ENCODE results near the gene SNX33.
A peak's percentile ranks its signal among the peaks of the same experiment; 100 is the strongest.
"Not testable (repeated sequence)": the region's sequence is repeated elsewhere in the genome, so short reads cannot be mapped to it uniquely, and the experiment has no call there.

The SNX33 gene

DNA sequence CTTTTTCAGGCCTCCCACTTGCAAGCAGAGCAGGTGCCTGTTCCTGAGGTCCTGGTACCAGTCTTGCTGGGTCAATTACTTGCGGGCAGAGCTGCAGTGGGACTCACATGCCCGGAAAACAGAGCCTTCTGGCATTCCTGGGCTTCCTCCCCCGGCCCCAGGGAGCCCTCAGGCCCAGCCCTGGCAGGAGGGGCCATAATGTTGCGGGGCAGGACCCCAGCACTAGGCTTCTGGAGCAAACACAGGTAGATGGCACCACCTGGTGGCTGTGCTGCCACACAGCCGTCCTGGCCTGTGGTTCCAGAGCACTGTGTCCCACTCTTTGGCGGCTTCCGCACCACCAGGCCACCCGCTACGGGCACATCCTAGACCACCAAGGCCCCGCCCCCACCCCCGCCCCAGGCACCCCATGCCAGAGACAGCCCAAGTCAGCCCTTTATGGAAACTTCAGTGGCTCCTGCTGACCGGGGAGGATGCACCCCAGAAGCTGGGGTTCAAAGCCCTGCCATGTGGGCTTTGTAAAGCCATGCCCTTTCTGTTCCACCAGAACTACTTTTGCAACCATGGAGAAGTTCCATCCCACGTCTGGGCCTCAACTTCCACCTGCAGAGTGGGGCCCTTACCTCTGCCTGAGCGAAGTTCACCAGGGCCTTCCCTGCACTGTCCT is 36.1 kb downstream of the SNX33 start:
- DNase-seq (ENCODE audit: low read depth), result peak; percentile 51

GRCh38 chr15:75684648-75685047 is 36.9 kb downstream of the SNX33 start:
- no peak for DNase-seq (ENCODE audit: low read depth)

DNA sequence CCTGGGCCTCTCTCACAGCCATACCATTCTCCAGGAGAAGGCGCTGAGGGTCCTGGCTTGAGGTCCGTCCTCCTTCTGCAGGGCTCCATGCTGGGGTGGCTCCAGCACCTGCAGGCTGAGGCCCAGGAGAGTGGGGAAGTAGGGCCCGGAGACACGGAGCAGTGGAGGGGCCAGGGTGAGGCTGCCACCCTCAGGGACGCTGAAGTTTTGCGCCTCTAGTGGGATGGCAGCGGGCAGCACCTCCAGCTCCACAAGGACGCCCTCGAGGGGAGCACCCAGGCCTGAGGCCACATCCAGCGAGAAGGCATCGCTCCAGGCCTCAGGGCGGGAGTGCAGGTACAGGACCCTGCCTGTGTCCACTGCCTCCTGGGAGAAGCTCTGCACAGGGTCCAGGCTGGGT is 37.5 kb downstream of the SNX33 start:
- no peak for DNase-seq (ENCODE audit: low read depth)

DNA sequence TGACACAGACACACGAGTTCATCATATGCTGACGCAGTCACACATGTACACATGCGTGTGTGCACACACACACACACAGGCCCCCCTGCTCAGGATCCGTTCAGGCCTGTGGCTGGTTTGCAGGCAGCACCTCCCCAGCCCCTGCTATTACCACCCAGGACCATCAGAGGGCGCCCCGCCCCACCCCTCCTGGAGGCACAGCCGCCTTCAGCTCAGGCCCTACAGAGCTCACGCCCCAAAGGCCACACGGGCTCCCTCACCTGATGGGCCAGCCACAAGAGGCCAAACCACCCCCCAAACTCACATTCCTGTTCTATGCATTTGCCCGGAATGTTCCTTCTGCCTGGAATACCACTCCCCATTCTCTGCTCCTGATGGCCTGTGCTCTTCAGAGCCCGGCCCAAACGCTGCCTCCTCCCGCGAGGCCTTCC is 38.5 kb downstream of the SNX33 start:
- peak; percentile 58 for DNase-seq (ENCODE audit: low read depth)

GRCh38 chr15:75687486-75688277 is 40.0 kb downstream of the SNX33 start:
- no peak for DNase-seq (ENCODE audit: low read depth)

DNA sequence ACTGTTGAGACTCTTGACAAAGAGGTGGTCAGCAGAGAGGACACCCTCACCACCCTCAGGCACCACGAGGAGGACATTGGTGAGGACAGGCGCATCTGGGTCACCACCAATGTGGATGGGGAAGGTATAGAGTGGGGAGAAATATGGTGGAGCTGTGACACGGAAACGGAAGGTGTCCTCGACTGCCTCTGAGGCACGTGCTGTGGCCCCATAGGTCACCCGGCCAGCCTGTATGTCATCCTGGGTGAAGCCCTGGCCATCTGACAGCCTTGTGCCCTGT is 40.5 kb downstream of the SNX33 start:
- DNase-seq (ENCODE audit: low read depth), result no peak

GRCh38 chr15:75688831-75689230 is 41.1 kb downstream of the SNX33 start:
- DNase-seq (ENCODE audit: low read depth), result no peak

DNA sequence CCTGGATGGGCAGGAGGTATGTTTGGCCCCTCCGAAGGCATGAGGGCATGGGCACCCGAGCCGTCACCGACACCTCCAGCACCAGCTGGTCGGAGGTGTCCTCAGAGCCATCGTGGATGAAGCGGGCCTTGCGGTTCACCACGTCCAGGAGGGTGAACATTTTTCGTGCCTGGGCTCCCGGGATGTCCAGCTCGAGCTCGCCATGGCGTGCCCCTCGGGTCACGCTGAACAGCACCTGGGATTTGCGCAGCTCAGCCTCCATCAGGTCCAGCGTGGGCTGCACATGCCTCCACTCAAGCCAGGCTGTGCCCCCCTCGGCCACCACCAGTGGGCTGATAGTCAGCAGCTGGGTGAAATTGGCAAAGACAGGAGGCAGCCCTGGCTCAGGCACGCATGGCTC is 41.7 kb downstream of the SNX33 start:
- DNase-seq (ENCODE audit: low read depth), result not testable (repeated sequence)

DNA sequence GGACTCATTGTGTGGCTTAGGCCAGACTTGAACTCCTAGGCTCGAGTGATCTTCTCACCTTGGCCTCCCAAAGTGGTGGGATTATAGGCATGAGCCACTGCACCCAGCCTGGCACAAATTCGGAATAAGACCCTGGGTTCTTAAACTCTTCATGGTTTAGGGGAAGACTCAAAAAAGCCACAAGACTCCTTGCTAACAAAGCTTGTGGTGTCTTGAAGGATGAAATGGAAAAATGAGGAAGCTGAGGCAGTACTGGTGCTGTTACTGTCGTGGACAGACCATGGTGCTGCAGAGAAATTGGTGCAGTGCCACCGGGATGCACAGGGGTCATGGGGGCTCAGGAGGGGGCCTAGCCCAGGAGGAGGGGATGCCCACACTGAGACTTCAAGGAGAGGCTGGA is 44.6 kb downstream of the SNX33 start:
- DNase-seq (ENCODE audit: low read depth), result not testable (repeated sequence)

- DNase-seq (ENCODE audit: low read depth), result not testable (repeated sequence)
Observed at GRCh38 chr15:75693028-75693427, 45.3 kb downstream of the SNX33 start.

DNA sequence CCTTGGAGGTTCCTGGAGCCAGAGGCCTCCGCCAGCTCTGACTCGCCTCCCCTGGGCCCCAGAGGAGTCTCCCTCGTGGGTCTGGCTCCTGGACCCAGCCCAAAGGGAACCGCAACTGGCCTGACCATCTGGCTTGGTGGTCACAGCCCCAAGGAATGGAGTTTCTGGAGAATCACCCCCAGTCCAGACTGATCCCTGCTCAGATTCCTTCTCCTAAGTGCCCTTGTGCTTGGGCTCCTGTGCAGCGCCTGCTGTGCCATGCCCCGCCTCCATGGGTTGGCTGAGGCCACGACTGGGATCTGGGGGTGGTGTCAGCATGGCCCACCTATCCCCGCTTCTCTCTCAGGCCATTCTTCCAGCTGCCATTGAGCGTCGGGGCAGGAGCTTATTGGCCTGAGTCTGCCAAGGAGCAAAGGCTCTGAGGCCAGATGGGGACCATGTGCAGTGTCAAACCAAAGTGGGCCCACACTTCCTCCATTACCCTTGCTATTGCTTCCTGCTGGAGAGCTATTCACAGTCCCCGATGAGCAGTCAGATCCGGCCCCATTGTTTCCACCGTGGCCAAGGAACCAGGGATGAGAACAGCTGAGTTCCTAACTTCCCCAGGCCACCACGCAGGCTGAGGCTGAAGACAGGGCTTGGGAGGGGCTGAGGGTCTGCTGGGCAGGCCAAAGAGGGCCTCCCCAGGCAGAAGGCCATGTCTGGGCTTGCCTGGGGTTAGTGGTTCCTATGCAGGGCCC is 46.0 kb downstream of the SNX33 start:
- no peak for DNase-seq (ENCODE audit: low read depth)

- DNase-seq (ENCODE audit: low read depth), result no peak
Observed at GRCh38 chr15:75694241-75695182, 46.8 kb downstream of the SNX33 start.

DNA sequence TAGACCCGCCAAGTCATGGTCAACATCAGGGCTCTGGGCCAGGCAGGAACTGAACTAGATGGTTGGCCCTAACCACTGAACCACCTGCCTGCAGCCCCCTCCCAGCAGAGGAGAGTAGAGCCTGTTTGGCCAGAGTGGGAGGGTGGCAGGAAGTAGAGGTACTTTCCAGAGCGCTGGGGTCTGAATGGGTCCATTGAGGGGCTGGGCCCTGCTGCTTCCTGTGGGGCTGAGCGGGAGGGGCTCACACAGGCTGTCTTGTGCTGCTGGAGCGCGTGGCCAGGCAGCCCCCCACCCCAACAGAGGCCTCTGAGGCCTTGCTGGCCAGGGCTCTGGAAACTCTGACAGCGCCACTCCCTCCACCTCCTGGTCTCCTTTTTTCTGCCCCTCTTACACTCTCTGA is 47.5 kb downstream of the SNX33 start:
- no peak for DNase-seq (ENCODE audit: low read depth)

- DNase-seq (ENCODE audit: low read depth), result no peak
Observed at GRCh38 chr15:75695634-75696310, 48.1 kb downstream of the SNX33 start.

DNA sequence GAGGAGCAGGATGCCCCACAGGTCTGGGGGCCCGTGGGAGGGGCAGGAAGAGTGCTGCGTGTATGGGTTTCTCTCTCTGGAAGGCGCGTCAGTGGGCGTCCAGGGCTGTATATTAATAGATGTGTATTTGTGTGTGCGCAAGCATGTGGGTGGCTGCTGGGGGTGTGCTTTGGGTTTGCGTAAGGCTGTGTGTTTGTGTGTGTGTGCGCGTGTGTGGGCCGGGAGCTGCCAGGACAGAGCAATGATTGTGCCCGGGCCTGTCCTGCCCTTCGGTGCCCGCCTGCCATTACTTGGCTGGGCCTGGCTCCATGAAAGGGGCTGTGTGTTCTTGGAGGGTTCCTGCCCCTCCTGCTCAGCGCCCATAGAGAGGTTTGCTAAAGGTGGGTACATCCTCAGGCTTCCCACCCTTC is 48.6 kb downstream of the SNX33 start:
- no peak for DNase-seq (ENCODE audit: low read depth)

GRCh38 chr15:75696854-75697259 is 49.1 kb downstream of the SNX33 start:
- no peak for DNase-seq (ENCODE audit: low read depth)

DNA sequence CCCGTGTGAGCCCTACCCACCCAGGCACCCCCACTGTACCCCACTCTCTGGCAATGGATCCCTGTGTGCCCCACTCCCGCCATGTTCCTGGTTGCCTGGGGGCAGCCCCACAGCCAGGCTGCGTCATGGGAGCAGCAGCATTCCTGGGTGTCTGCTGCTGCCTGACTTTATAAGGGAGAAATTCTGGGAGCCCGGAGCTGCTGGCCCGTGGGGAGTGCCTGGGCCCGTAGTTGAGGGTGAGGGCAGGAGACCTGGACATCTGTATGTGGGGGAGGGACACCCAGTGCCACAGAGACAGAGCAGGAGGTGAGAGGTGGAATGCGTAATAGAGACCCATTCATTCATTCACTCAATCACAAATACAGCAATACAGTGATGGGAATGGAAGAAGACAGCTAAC is 49.8 kb downstream of the SNX33 start:
- DNase-seq (ENCODE audit: low read depth), result no peak

- DNase-seq (ENCODE audit: low read depth), result not testable (repeated sequence)
Observed at GRCh38 chr15:75697974-75698747, 50.4 kb downstream of the SNX33 start.

GRCh38 chr15:75699517-75699916 is 51.8 kb downstream of the SNX33 start:
- DNase-seq (ENCODE audit: low read depth), result not testable (repeated sequence)

Data from activated T-cell treated with anti-CD3 and anti-CD28 coated beads for 1 hour (primary cell).